Endodermal cell (in vitro differentiated cells): Measurements from ENCODE around the gene TRIM44. TPM values are rescaled to one million over a fixed set of nuclear protein-coding genes. Genes with fewer than 3 reads are reported as not detected.

Source experiments
- DNase-seq: peaks from one replicate; pipeline ENCODE4 v3.0.0-alpha.2; 2017
- H3K27ac ChIP-seq: 2 replicates; pipeline ENCODE4 v1.5.1; 2013; ENCODE audit warnings: mild to moderate bottlenecking, low read depth, low read length, moderate library complexity
- H3K27me3 ChIP-seq: 2 replicates; pipeline ENCODE4 v1.6.1; 2013; ENCODE audit warnings: mild to moderate bottlenecking, low read length, moderate library complexity; ENCODE audit not compliant: insufficient read depth, control insufficient read depth, poor library complexity, severe bottlenecking
- H3K36me3 ChIP-seq: 2 replicates; pipeline ENCODE4 v1.7.0; 2013; ENCODE audit warnings: mild to moderate bottlenecking, low read length, moderate library complexity; ENCODE audit not compliant: control insufficient read depth, insufficient read depth
- H3K4me1 ChIP-seq: one replicate; pipeline ENCODE4 v1.7.0; 2013; ENCODE audit warnings: low read length; ENCODE audit not compliant: control insufficient read depth, insufficient read depth
- H3K4me3 ChIP-seq: 2 replicates; pipeline ENCODE4 v1.5.1; 2013; ENCODE audit warnings: mild to moderate bottlenecking, low read length, moderate library complexity
- H3K9ac ChIP-seq: 2 replicates; pipeline ENCODE4 v1.6.1; 2013; ENCODE audit warnings: mild to moderate bottlenecking, low read length, moderate library complexity; ENCODE audit not compliant: poor library complexity, severe bottlenecking; ENCODE audit errors: extremely low read depth
- H3K9me3 ChIP-seq: 2 replicates; pipeline ENCODE4 v1.6.1; 2013; ENCODE audit warnings: mild to moderate bottlenecking, low read length, moderate library complexity; ENCODE audit not compliant: control insufficient read depth
- H3K27ac Mint-ChIP-seq: 2 replicates; pipeline ENCODE4 v1.8.0; 2020; ENCODE audit warnings: mixed read lengths
- H3K27me3 Mint-ChIP-seq: 2 replicates; pipeline ENCODE4 v1.8.0; 2021; ENCODE audit warnings: mild to moderate bottlenecking, mixed read lengths; ENCODE audit not compliant: insufficient read depth
- H3K36me3 Mint-ChIP-seq: 2 replicates; pipeline ENCODE4 v1.8.0; 2020; ENCODE audit warnings: low read depth, mixed read lengths
- H3K4me1 Mint-ChIP-seq: 2 replicates; pipeline ENCODE4 v1.8.0; 2020; ENCODE audit warnings: mixed read lengths
- H3K4me3 Mint-ChIP-seq: 2 replicates; pipeline ENCODE4 v1.8.0; 2020; ENCODE audit warnings: mild to moderate bottlenecking, moderate library complexity, mixed read lengths
- H3K9me3 Mint-ChIP-seq: 2 replicates; pipeline ENCODE4 v1.8.0; 2020; ENCODE audit warnings: mild to moderate bottlenecking, mixed read lengths
- WGBS, 2 experiments: methylation state at CpG; one replicate each; pipeline versions ENCODE4 v1.1.5 to v1.1.7; 2013; ENCODE audit warnings: missing lambda C conversion rate in 2 of 2, mixed read lengths in 1 of 2; ENCODE audit not compliant: insufficient coverage in 1 of 2, insufficient read length in 1 of 2; 5-methylcytosine and 5-hydroxymethylcytosine counted together
- total RNA-seq, 2 donors: library from RNA; stranded (reverse); fragmentation: NEBNext Ultra II Directional in 1 of 2; extraction: Animal tissue kit (Norgen Biotek cat#: 25700) in 1 of 2; gene quantifications; 2 replicates in 1 of 2; 3 replicates in 1 of 2; pipeline ENCODE4 v1.2.1, GENCODE V29; 2021
- TF ChIP-seq, protein P1 (sequence below): fragments of 200-600 bp; sonication (generic); conservative IDR thresholded peaks from 2 replicates; pipeline ENCODE4 v1.5.0; 2021; ENCODE audit warnings: antibody characterized with exemption, mild to moderate bottlenecking

Gene TRIM44
- total RNA-seq, 2 donors from 2014 or later, result 48.5 to 63.8 TPM

DNA sequence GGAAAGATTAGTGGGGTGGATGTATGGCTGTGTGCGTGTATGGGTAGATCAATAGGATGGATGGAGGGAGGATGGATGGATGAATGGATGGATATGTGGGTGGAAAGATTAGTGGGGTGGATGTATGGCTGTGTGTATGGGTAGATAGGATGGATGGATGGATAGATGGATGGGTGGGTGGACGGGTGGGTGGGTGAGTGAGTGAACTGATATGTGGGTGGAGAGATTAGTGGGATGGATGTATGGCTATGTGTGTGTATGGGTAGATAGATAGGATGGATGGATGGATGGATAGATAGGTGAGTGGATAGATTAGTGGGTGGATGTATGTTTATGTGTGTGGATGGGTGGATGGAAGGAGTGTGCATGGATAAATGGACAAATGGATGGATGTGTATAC lies 193.7 kb downstream of the TRIM44 start:
- 88 to 91% methylated on average over 2 of the region's 2 CpGs for WGBS, 2 experiments
- no peaks in the 10 kb centered on the region for H3K4me1 ChIP-seq
- H3K36me3 Mint-ChIP-seq, result no peaks in the 10 kb centered on the region
- H3K9ac ChIP-seq, result no peak overlapping the region
- TF ChIP-seq, protein P1, sequence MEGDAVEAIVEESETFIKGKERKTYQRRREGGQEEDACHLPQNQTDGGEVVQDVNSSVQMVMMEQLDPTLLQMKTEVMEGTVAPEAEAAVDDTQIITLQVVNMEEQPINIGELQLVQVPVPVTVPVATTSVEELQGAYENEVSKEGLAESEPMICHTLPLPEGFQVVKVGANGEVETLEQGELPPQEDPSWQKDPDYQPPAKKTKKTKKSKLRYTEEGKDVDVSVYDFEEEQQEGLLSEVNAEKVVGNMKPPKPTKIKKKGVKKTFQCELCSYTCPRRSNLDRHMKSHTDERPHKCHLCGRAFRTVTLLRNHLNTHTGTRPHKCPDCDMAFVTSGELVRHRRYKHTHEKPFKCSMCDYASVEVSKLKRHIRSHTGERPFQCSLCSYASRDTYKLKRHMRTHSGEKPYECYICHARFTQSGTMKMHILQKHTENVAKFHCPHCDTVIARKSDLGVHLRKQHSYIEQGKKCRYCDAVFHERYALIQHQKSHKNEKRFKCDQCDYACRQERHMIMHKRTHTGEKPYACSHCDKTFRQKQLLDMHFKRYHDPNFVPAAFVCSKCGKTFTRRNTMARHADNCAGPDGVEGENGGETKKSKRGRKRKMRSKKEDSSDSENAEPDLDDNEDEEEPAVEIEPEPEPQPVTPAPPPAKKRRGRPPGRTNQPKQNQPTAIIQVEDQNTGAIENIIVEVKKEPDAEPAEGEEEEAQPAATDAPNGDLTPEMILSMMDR, result no peak
- no peaks in the 10 kb centered on the region for H3K9me3 Mint-ChIP-seq
- H3K27ac ChIP-seq, result no peak overlapping the region
- no peaks in the 10 kb centered on the region for H3K9me3 ChIP-seq
- no peak overlapping the region for H3K4me3 ChIP-seq
- no peaks in the 10 kb centered on the region for H3K27me3 Mint-ChIP-seq
- H3K36me3 ChIP-seq, result no peaks in the 10 kb centered on the region
- no peak overlapping the region for H3K27ac Mint-ChIP-seq
- H3K27me3 ChIP-seq, result no peaks in the 10 kb centered on the region
- no peaks in the 10 kb centered on the region for H3K4me1 Mint-ChIP-seq
- DNase-seq, result no peak
- no peak overlapping the region for H3K4me3 Mint-ChIP-seq

DNA sequence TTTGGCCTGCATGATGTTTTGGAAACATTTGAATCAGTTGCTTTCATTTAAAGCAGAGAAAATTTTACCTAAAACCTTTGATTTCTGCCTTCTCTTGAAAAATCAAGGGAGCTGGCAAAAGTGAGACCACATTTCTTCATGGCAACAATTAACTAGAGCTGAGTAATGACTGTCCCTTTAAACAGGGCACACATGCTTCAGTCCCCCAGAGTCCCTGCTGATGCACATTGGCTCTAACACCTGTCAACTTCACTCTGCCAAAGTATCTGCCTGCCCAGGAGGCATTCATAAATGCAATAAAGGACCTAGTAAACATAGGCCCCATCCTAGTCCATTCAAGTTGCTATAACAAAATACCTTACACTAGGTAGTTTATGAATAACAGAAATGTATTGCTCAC lies 194.2 kb downstream of the TRIM44 start:
- H3K4me1 Mint-ChIP-seq, result no peaks in the 10 kb centered on the region
- no peaks in the 10 kb centered on the region for H3K9me3 Mint-ChIP-seq
- no peak for DNase-seq
- H3K4me3 Mint-ChIP-seq, result no peak overlapping the region
- Histone ChIP-seq H3K9me3 (no peaks in the 10 kb centered on the region), H3K9ac (no peak overlapping the region), H3K36me3 (no peaks in the 10 kb centered on the region), H3K4me3 (no peak overlapping the region), H3K27me3 (no peaks in the 10 kb centered on the region), H3K27ac (no peak overlapping the region), H3K4me1 (no peaks in the 10 kb centered on the region)
- TF ChIP-seq, protein P1, result no peak
- no peaks in the 10 kb centered on the region for H3K36me3 Mint-ChIP-seq
- no peaks in the 10 kb centered on the region for H3K27me3 Mint-ChIP-seq
- no peak overlapping the region for H3K27ac Mint-ChIP-seq

DNA sequence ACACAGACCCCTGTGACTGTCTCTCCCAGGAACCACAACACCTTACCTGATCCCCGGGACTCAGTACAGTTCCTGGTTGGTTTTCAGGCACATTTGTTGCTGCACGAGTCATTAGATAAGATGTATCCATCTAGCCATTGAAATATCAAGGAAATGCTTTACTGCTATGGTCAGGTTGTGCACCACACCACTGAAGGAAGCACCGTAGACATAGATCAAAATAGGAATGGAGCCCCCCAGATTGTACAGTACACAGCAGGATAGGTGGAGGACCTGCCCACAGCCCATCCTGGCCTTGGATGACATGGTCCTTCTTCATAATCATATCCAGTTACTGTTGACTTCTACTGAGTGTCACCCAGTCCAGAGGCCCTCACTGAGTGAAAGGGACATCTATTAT lies 195.3 kb downstream of the TRIM44 start:
- Mint-ChIP-seq H3K36me3 (no peaks in the 10 kb centered on the region), H3K9me3 (no peaks in the 10 kb centered on the region), H3K27ac (no peak overlapping the region), H3K27me3 (no peaks in the 10 kb centered on the region), H3K4me3 (no peak overlapping the region), H3K4me1 (no peaks in the 10 kb centered on the region)
- H3K4me3 ChIP-seq, result no peak overlapping the region
- H3K27ac ChIP-seq, result no peak overlapping the region
- H3K4me1 ChIP-seq, result no peaks in the 10 kb centered on the region
- no peaks in the 10 kb centered on the region for H3K9me3 ChIP-seq
- H3K9ac ChIP-seq, result no peak overlapping the region
- no peak for DNase-seq
- no peaks in the 10 kb centered on the region for H3K27me3 ChIP-seq
- TF ChIP-seq, protein P1, result no peak
- 89 to 92% methylated on average over 2 to 3 of the region's 3 CpGs for WGBS, 2 experiments
- no peaks in the 10 kb centered on the region for H3K36me3 ChIP-seq
